DMS153 treated with DMSO at 0.1 percent for 48 hours (cell line): Measurements from ENCODE around the gene MATN4.

ENCODE experiments used
- DNase-seq: peaks from one replicate; lab custom pipeline; 2025; ENCODE audit not compliant: unreplicated experiment; lab: John Stamatoyannopoulos, UW

The MATN4 gene

DNA sequence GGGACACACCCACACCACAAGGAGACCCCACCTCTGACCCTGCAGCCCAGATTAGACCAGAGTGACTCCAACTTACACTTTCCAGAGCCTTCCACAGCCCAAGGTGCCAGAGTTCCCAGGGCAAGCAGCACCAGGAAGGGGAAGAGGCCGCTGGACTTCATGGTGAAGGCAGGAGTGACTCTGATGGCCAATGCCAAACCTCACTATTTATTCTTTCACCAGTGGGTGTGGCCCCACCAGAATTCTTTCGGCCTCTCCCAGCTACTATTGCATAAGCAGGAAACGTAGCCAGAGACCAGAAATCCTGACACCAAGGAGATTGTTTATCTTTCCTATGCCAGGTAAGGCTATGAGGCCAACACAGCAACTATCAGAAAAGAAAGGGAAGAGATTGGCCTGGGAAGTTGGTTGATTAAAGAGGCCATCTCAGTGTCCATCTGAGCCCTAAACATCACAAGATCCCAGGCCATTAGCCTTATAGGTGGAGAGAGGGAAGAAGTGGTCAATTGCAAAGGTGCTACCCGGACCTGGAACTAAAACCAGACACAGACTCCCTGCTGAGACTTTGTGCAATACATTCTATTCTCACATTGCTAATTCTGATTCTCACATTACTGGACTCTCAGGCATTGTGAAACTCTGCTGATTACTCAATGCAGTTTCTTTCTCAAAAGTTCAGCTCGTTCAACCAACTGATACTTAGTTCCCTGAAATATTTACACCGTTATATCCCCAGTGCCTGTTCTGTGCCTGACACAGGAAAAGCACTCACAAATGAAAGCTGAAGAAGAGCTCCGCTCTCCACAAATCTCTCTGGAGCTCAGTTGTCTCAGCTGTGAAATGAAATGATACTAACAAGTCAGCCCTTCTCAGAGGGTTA, 53.5 kb downstream of the MATN4 start, which contains the start of gene SLPI:
Gene SLPI, minus strand, starts transcription at position 182 of the 880 bp plus-strand sequence. Its CDS starts 21 bp downstream, at position 161.
- DNase-seq: peak; percentile 38

DNA sequence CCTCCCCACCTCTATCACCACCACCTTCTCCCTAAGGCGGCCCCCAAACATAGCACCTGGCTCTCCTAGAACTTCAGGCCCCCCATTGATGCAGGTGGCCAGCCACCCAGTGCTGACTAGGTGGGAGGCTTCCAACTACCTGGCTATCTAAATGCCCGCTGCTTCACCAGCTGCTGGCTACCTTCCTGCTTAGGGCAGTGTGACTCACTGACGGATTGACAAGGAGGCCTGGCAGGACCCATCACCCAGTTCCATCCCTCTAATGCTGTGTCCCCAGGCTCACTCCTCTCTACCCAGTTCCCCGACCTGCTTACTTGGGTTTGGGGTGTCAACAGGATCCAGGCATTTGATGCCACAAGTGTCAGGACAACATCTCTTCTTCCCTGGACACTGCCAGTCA, 54.8 kb downstream of the MATN4 start:
- no peak for DNase-seq

DNA sequence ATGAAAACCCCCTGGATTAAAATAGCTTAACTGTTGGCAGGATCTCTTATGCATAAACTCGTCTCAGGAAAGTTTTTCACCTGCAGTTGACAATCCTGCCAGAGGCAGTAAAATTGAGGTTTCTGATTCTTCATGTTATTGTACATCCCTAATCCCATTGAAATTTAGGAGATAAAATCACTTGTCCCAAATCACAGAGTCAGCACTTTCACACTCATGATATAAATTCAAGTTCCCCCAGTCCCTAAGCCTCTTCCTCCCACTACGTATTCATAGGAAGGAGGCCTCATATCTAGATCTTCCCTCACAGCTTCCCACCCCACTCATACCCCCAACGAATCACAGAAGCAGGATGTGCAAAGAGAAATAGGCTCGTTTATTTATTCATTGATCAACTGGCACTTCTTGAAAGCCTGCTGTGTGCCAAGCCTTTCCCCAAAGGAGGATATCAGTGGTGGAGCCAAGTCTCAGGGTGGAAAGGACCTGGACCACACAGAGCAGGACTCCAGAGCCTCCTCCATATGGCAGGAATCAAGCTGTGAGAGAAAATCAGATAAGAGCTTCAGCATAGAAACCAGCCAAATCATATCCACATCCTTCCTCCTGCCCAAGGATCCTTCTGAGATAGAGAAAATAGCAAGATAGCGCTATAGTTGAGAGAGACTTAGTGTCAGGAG, 56.1 kb downstream of the MATN4 start:
- no peak for DNase-seq

DNA sequence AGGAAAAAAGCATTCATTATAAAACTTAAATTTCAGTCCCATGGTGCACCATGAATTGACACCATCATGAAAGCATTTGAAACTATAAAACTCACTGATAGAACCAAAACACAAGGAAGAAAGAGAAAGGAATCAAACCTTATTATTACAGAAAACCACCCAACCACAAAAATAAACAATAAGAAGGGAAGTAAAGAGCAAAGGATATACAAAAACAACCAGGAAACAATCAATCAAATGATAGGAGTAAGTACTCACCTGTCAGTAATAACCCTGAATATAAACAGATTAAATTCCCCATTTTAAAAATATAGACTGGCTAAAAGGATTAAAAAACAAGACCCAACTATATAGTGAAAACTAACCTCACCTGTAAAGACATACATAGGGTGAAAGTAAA, 59.5 kb downstream of the MATN4 start:
- DNase-seq: no peak

DNA sequence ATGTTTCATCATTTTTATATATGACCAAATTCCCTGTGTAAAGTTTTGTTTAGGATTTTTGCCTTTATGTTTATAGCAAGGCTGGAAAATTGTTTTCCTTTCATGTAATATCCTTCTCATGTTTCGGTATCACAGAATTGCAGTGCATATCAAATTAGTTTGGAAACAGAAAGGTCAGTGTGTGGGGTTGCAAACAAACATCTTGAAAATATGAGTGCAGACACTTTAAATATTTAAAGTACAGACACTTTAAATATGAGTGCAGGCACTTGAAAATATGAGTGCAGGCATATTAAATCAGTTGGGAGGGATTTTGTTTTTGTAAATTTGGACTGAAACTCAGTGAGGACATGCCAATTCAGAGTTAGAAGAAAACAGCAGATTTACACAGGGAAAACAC, 60.2 kb downstream of the MATN4 start:
- DNase-seq: no peak

DNA sequence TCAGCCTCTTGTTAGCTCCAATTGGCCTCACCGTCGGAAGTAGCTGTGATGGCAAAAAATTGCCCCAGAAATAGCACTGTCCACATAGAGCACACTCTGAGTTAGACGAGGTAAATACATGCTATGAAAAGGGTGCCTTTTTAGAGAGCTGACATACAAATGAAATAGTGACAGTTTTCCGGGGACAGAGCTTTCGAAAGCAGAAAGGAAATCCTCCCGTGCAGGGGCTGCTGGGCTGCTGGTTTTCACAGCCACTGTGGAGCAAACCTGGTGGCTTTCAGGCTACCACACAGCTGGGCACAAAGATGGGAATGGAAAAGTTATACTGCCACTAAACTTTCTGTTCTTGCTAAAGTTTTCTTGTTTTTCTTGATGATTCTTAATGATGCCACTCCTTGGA, 62.0 kb downstream of the MATN4 start:
- DNase-seq: no peak
